MM.1S (cell line): Measurements from ENCODE around the gene UBL4A.
"Not testable (repeated sequence)": the region's sequence is repeated elsewhere in the genome, so short reads cannot be mapped to it uniquely, and the experiment has no call there.

ENCODE experiments used
- DNase-seq: peaks from one replicate; pipeline ENCODE4 v3.0.0-alpha.2; 2015
- H2AFZ ChIP-seq: fragments of 300-600 bp; sonication (generic); 2 replicates; pipeline ENCODE4 v1.6.0; 2016; ENCODE audit warnings: antibody characterized with exemption, low read length
- H3F3A ChIP-seq: fragments of 300-600 bp; sonication (generic); 2 replicates; pipeline ENCODE4 v1.6.1; 2016; ENCODE audit warnings: mild to moderate bottlenecking, antibody characterized with exemption, low read length, moderate library complexity, mixed read lengths; ENCODE audit not compliant: insufficient read depth
- H3K27ac ChIP-seq: fragments of 300-600 bp; sonication (generic); 2 replicates; pipeline ENCODE4 v1.5.1; 2016; ENCODE audit warnings: mild to moderate bottlenecking, low read length
- H3K27me3 ChIP-seq: fragments of 300-600 bp; sonication (generic); replicated peaks from 2 replicates; pipeline ENCODE4 v1.6.0; 2016; ENCODE audit warnings: low read length; ENCODE audit not compliant: insufficient read depth
- H3K36me3 ChIP-seq: fragments of 300-600 bp; sonication (generic); replicated peaks from 2 replicates; pipeline ENCODE4 v1.6.1; 2016; ENCODE audit warnings: mild to moderate bottlenecking, low read length, mixed read lengths; ENCODE audit not compliant: insufficient read depth
- H3K4me1 ChIP-seq: fragments of 300-600 bp; sonication (generic); 2 replicates; pipeline ENCODE4 v1.6.1; 2016; ENCODE audit warnings: low read length, mixed read lengths
- H3K4me2 ChIP-seq: fragments of 300-600 bp; sonication (generic); 2 replicates; pipeline ENCODE4 v1.6.0; 2016; ENCODE audit warnings: low read depth, low read length
- H3K4me3 ChIP-seq: fragments of 300-600 bp; sonication (generic); 2 replicates; pipeline ENCODE4 v1.5.1; 2016; ENCODE audit warnings: low read length, mixed read lengths
- H3K79me2 ChIP-seq: fragments of 300-600 bp; sonication (generic); 2 replicates; pipeline ENCODE4 v1.6.1; 2016; ENCODE audit warnings: mixed run types, low read length, mixed read lengths
- H3K9ac ChIP-seq: fragments of 300-600 bp; sonication (generic); 2 replicates; pipeline ENCODE4 v1.6.1; 2016; ENCODE audit warnings: low read length, mixed read lengths
- H3K9me2 ChIP-seq: fragments of 300-600 bp; sonication (generic); replicated peaks from 2 replicates; pipeline ENCODE4 v1.6.1; 2016; ENCODE audit warnings: mild to moderate bottlenecking, low read length, mixed read lengths; ENCODE audit not compliant: insufficient read depth
- H3K9me3 ChIP-seq: fragments of 300-600 bp; sonication (generic); replicated peaks from 2 replicates; pipeline ENCODE4 v1.6.1; 2016; ENCODE audit warnings: mild to moderate bottlenecking, low read length, mixed read lengths; ENCODE audit not compliant: insufficient read depth
- H4K20me1 ChIP-seq: fragments of 300-600 bp; sonication (generic); 2 replicates; pipeline ENCODE4 v1.6.1; 2016; ENCODE audit warnings: mild to moderate bottlenecking, low read length, moderate library complexity, mixed read lengths; ENCODE audit not compliant: insufficient read depth
- CTCF ChIP-seq: fragments of 300-600 bp; sonication (generic); IDR thresholded peaks from 2 replicates; pipeline ENCODE4 v1.5.1; 2016; ENCODE audit warnings: antibody characterized with exemption, low read length, mixed read lengths
- EZH2 ChIP-seq: fragments of 300-600 bp; sonication (generic); optimal IDR thresholded peaks from 2 replicates; pipeline ENCODE3; 2017; ENCODE audit warnings: low read depth, mild to moderate bottlenecking, antibody characterized with exemption, low read length, mixed read lengths
- EZH2phosphoT487 ChIP-seq: fragments of 300-600 bp; sonication (generic); IDR thresholded peaks from 2 replicates; pipeline ENCODE4 v1.6.1; 2018; ENCODE audit warnings: antibody characterized with exemption, low read length

Gene UBL4A

GRCh38 chrX:154505734-154506133, 19.3 kb upstream of the UBL4A start:
- Histone ChIP-seq H4K20me1 (no peaks in the 10 kb centered on the region), H3K4me3 (no peak overlapping the region), H3K79me2 (no peaks in the 10 kb centered on the region), H3K4me1 (no peaks in the 10 kb centered on the region), H3K27me3 (no peaks in the 10 kb centered on the region), H3K27ac (no peak overlapping the region), H3K9me3 (no peaks in the 10 kb centered on the region), H2AFZ (no peak overlapping the region), H3K9ac (no peak overlapping the region), H3K9me2 (no peaks in the 10 kb centered on the region), H3F3A (no peaks in the 10 kb centered on the region), H3K4me2 (no peak overlapping the region), H3K36me3 (no peaks in the 10 kb centered on the region)
- TF ChIP-seq EZH2phosphoT487 (no peak), CTCF (no peak), EZH2 (no peak)
- no peak for DNase-seq

DNA sequence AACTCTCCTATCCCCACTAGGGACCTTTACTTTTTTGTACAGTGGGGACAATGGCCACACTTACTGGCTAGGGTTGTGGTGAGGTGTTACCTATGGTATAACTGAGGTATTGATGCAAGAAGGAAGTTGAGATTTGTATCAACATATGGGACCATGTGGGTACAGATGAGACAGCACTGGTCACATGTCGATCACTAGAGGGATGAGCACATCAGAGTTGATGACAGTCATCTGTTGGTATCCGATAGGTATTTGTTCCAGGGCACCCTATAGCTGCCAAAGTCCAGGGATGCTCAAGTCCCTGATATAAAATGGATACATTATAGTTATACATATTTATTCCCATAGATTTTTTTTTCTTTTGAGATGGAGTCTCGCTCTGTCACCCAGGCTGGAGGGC, 16.6 kb upstream of the UBL4A start:
- Histone ChIP-seq H3K9me2 (no peaks in the 10 kb centered on the region), H2AFZ (no peak overlapping the region), H3K4me2 (no peak overlapping the region), H3K4me3 (no peak overlapping the region), H3K36me3 (no peaks in the 10 kb centered on the region), H3K79me2 (no peaks in the 10 kb centered on the region), H4K20me1 (no peaks in the 10 kb centered on the region), H3K27ac (no peak overlapping the region), H3K9me3 (no peaks in the 10 kb centered on the region), H3K4me1 (no peaks in the 10 kb centered on the region), H3K27me3 (no peaks in the 10 kb centered on the region), H3K9ac (no peak overlapping the region), H3F3A (no peaks in the 10 kb centered on the region)
- TF ChIP-seq EZH2 (no peak), CTCF (no peak), EZH2phosphoT487 (no peak)
- no peak for DNase-seq

- Histone ChIP-seq H2AFZ (no peak overlapping the region), H4K20me1 (no peaks in the 10 kb centered on the region), H3K79me2 (no peaks in the 10 kb centered on the region), H3K4me1 (no peaks in the 10 kb centered on the region), H3K36me3 (no peaks in the 10 kb centered on the region), H3K27me3 (no peaks in the 10 kb centered on the region), H3K4me2 (no peak overlapping the region), H3K9ac (no peak overlapping the region), H3F3A (no peaks in the 10 kb centered on the region), H3K27ac (no peak overlapping the region), H3K4me3 (no peak overlapping the region), H3K9me2 (no peaks in the 10 kb centered on the region), H3K9me3 (no peaks in the 10 kb centered on the region)
- no peak for DNase-seq
- TF ChIP-seq EZH2phosphoT487 (no peak), CTCF (no peak), EZH2 (no peak)
Measured at GRCh38 chrX:154502098-154502497, 15.7 kb upstream of the UBL4A start.

DNA sequence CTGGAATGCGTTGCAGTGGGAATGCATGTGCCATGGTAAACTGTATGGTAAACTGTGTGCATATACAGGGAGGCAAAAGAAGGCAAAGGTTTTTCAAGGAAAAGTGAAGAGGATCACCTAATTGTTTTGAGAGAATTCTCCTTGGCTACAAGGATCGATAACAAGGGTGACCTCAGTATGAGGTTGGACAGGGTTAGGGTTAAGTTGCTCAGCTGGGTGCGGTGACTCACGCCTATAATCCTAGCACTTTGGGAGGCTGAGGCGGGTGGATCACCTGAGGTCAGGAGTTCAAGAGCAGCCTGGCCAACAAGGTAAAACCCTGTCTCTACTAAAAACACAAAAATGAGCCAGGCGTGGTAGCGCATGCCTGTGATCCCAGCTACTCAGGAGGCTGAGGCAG, 15.0 kb upstream of the UBL4A start:
- not testable (repeated sequence) for H4K20me1 ChIP-seq, H2AFZ ChIP-seq, H3K4me3 ChIP-seq, DNase-seq, H3K9ac ChIP-seq, H3K27ac ChIP-seq, H3K4me2 ChIP-seq, H3K79me2 ChIP-seq, H3K9me3 ChIP-seq, H3K9me2 ChIP-seq, H3F3A ChIP-seq, H3K36me3 ChIP-seq, H3K4me1 ChIP-seq, H3K27me3 ChIP-seq

- DNase-seq, H3K9me3 ChIP-seq, H2AFZ ChIP-seq, H3K4me3 ChIP-seq, H3K4me1 ChIP-seq, H3K79me2 ChIP-seq, H3K27me3 ChIP-seq, H3K9ac ChIP-seq, H3K4me2 ChIP-seq, H3K27ac ChIP-seq, H3K36me3 ChIP-seq, H3K9me2 ChIP-seq, H3F3A ChIP-seq, H4K20me1 ChIP-seq: not testable (repeated sequence)
Measured at GRCh38 chrX:154496591-154497137, 10.2 kb upstream of the UBL4A start.
